ENCODE results near the gene PKNOX2. TPM values are rescaled to one million over a fixed set of nuclear protein-coding genes. Genes with fewer than 3 reads are reported as not detected.
A peak's percentile ranks its signal among the peaks of the same experiment; 100 is the strongest.

The PKNOX2 gene
- total and polyA plus RNA-seq, 4 donors, result 3.1 to 10.6 (median 7.9) TPM

GRCh38 chr11:125372088-125372487, 207.5 kb downstream of the PKNOX2 start:
- Histone ChIP-seq H3K27ac (ENCODE audit: low read depth in 1 of 2, low read length in 1 of 2) (no peak overlapping the region), H3K4me3 (no peak overlapping the region), H3K4me1 (ENCODE audit: control insufficient read depth in 5 of 5, insufficient read depth in 5 of 5, low read length in 5 of 5) (peaks cover 3 to 50% (median 17%) of the 10 kb centered on the region in 5 donors), H3K27me3 (ENCODE audit: control insufficient read depth in 3 of 3, insufficient read depth in 3 of 3, low read length in 2 of 3) (no peaks in the 10 kb centered on the region), H3K9ac (ENCODE audit: insufficient read depth in 1 of 2, low read length in 2 of 2) (no peak overlapping the region), H3K36me3 (ENCODE audit: control insufficient read depth in 4 of 4, insufficient read depth in 4 of 4, low read length in 4 of 4) (peaks cover 0 to 6% (median 0%) of the 10 kb centered on the region in 4 donors), H3K9me3 (ENCODE audit: control insufficient read depth in 4 of 4, insufficient read depth in 3 of 4, low read length in 3 of 4) (no peaks in the 10 kb centered on the region)
- no peak for ATAC-seq (ENCODE audit: insufficient read depth, low FRiP score)
- WGBS, 2 donors, result 86 to 87% methylated on average over 14 of the region's 14 CpGs
- TF ChIP-seq CTCF (IDR thresholded peaks at IDR 0.05; ENCODE audit: control extremely low read depth, extremely low read depth), result no peak
- DNase-seq, result no peak

- H3K9me3 ChIP-seq (ENCODE audit: control insufficient read depth in 4 of 4, insufficient read depth in 3 of 4, low read length in 3 of 4), result no peaks in the 10 kb centered on the region
- TF ChIP-seq CTCF (IDR thresholded peaks at IDR 0.05; ENCODE audit: control extremely low read depth, extremely low read depth), result no peak
- peak overlapping the region; percentile 13 to 38 for H3K27ac ChIP-seq (ENCODE audit: low read depth in 1 of 2, low read length in 1 of 2)
- H3K9ac ChIP-seq (ENCODE audit: insufficient read depth in 1 of 2, low read length in 2 of 2), result no peak overlapping the region
- H3K27me3 ChIP-seq (ENCODE audit: control insufficient read depth in 3 of 3, insufficient read depth in 3 of 3, low read length in 2 of 3), result no peaks in the 10 kb centered on the region
- H3K4me1 ChIP-seq (ENCODE audit: control insufficient read depth in 5 of 5, insufficient read depth in 5 of 5, low read length in 5 of 5), result peaks cover 3 to 50% (median 17%) of the 10 kb centered on the region in 5 donors
- 77 to 86% methylated on average over 3 of the region's 3 CpGs for WGBS, 2 donors
- ATAC-seq (ENCODE audit: insufficient read depth, low FRiP score) (no peak), DNase-seq (no peak)
- peaks cover 0 to 6% (median 0%) of the 10 kb centered on the region in 4 donors for H3K36me3 ChIP-seq (ENCODE audit: control insufficient read depth in 4 of 4, insufficient read depth in 4 of 4, low read length in 4 of 4)
- no peak overlapping the region for H3K4me3 ChIP-seq
Observed at GRCh38 chr11:125372911-125373310, 208.4 kb downstream of the PKNOX2 start.

- Histone ChIP-seq H3K9ac (ENCODE audit: insufficient read depth in 1 of 2, low read length in 2 of 2) (no peak overlapping the region), H3K4me1 (ENCODE audit: control insufficient read depth in 5 of 5, insufficient read depth in 5 of 5, low read length in 5 of 5) (peaks cover 3 to 50% (median 17%) of the 10 kb centered on the region in 5 donors), H3K9me3 (ENCODE audit: control insufficient read depth in 4 of 4, insufficient read depth in 3 of 4, low read length in 3 of 4) (no peaks in the 10 kb centered on the region), H3K36me3 (ENCODE audit: control insufficient read depth in 4 of 4, insufficient read depth in 4 of 4, low read length in 4 of 4) (peaks cover 0 to under 1% (median 0%) of the 10 kb centered on the region in 4 donors), H3K4me3 (no peak overlapping the region), H3K27ac (ENCODE audit: low read depth in 1 of 2, low read length in 1 of 2) (peak overlapping the region; percentile 28 to 34), H3K27me3 (ENCODE audit: control insufficient read depth in 3 of 3, insufficient read depth in 3 of 3, low read length in 2 of 3) (no peaks in the 10 kb centered on the region)
- no peak for TF ChIP-seq CTCF (IDR thresholded peaks at IDR 0.05; ENCODE audit: control extremely low read depth, extremely low read depth)
- WGBS, 2 donors, result 79 to 82% methylated on average over 13 of the region's 13 CpGs
- ATAC-seq (ENCODE audit: insufficient read depth, low FRiP score) (peak; percentile 56), DNase-seq (peak; percentile 63 to 86 (median 75))
Observed at GRCh38 chr11:125373426-125374391, 209.2 kb downstream of the PKNOX2 start.

Data from lung (tissue), 12 donors.